Erythroblast (primary cell): ENCODE results near the gene MGAT5B.

ENCODE experiments used
- DNase-seq, 2 experiments: peaks; one replicate each; lab custom pipeline; 2025; lab: John Stamatoyannopoulos, UW
- GATA1 ChIP-seq: IDR thresholded peaks from 2 replicates; pipeline ENCODE4 v1.6.1; 2011; ENCODE audit warnings: low read depth, mild to moderate bottlenecking, control low read depth, low read length, moderate library complexity
- POLR2A ChIP-seq: IDR thresholded peaks from 2 replicates; pipeline ENCODE4 v1.6.1; 2011; ENCODE audit warnings: mild to moderate bottlenecking, low read length

Gene MGAT5B

DNA sequence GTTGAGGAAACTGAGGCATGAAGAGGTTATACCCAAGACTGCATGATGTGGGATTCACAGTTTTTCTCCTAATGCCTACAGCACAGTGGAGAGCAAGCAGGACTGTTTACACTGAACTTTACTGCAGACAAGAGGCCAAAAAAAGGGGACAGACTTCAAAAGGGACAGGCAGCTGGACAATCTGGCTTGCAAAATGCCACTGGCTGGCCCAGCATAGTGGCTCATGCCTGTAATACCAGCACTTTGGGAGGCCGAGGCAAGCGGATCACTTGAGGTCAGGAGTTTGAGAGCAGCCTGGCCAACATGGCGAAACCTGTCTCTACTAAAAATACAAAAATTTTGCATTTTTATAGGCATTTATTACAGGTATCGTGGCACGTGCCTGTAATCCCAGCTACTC lies 2.0 kb upstream of the MGAT5B start:
- TF ChIP-seq GATA1 (no peak), POLR2A (no peak)
- DNase-seq, result no peak

DNA sequence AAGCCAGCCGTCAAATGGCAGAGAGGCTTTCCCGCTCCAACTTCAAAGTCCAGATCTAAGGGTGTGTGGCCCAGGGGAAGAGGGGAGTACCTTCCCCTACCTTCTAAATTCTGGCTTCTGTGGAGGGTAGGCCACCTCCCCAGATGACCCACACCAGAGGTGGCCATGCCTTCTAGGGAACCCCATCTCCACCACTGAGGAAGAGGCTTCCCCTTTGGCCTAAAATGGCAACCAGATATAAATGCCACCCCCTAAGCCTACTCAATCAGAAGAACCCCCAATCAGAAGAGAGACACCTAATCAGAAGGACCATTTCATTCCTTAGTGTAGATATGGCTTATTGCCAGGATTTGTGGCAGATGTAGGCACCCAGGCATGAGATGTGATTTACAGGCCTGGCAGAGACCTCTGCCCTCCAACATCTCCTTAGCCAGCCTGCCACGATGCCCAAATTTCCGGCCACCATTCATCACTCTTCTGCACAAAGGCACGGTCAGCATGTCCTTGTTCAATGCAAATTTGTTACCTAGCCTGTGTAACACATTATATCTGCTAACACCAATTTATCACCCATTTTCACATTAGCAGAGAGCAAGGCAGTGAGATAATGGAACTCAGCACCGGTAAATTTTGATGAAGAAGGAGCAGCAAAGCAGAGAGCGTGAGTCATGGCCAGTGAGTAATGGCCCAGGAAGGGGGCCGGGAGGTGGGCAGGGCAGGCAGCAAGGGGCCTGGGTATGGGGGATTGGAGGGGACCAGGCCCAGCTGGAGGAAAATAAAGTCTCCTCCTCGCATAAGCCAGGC lies 1.2 kb upstream of the MGAT5B start:
- no peak for TF ChIP-seq GATA1
- TF ChIP-seq POLR2A, result no peak
- peak; percentile 20 to 26 for DNase-seq

DNA sequence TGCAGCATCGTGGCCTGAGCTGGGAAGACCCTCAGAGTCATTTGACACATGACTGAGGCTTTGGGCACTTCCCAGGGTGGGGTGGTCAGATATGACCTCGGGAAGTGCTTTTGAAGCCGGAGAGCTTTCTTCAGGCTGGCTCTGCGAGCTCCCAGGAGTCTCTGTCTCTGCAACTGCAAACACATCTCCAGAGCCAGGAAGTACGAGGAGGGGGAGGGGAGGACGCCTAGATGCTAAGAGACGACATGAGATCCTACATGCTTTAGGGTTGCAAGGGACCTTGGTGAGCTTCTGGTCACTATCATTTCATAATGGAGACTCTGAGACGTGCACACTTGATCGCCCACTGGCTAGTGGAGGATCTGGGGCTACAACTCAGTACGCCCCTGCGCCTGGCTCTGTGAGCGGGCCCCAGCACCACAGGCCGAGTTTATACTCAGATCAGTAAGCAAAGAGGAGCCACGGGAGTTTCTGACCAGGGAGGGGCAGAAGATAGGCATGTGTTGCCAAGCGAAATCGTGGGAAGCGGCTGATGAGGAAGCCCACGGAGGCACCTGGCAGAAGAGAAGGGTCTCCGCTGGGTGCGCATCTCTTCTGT lies 527 bp upstream of the MGAT5B start:
- peak in 1 of 2 experiments; percentile 29 for DNase-seq
- TF ChIP-seq GATA1 (no peak), POLR2A (no peak)

DNA sequence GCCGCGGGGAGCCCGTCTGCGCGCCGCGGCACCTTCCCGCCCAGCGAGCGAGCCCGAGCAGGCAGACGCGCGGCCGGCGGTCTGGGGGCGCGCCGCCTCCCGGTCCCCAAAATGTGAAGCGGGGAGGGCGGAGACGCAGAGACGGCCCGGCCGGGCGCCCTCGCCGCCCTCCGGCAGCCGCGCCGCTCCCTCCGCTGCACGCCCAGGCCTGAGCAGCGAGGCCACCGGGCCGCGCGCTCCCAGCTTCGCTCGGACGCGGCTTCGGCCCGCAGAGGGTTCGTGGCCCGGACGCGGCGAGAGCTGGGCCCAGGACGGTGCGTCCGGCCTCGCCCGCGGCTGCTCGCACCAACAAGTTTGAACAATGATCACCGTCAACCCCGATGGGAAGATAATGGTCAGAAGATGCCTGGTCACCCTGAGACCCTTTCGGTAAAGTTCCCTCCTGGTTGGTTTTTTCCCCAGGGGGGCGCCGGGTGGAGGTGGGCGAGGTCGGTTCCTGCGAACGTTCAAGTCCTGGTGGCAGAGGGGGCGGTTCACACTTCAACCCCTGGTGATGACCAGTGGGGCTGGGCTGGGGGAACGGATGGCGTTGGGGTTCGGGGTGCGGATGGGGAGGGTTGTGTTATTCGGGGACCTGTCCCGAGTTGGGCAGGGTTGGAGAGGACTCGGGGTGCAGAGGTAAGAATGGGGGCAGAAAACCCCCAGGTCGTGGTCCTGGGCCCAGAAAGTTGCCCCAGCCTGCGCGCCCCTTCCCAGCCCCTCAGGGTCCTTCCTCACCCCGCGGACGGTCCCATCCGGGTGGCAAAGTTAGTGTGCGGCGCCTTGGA lies 678 bp downstream of the MGAT5B start:
- peak; percentile 37 to 47 for DNase-seq
- TF ChIP-seq POLR2A (no peak), GATA1 (no peak)

DNA sequence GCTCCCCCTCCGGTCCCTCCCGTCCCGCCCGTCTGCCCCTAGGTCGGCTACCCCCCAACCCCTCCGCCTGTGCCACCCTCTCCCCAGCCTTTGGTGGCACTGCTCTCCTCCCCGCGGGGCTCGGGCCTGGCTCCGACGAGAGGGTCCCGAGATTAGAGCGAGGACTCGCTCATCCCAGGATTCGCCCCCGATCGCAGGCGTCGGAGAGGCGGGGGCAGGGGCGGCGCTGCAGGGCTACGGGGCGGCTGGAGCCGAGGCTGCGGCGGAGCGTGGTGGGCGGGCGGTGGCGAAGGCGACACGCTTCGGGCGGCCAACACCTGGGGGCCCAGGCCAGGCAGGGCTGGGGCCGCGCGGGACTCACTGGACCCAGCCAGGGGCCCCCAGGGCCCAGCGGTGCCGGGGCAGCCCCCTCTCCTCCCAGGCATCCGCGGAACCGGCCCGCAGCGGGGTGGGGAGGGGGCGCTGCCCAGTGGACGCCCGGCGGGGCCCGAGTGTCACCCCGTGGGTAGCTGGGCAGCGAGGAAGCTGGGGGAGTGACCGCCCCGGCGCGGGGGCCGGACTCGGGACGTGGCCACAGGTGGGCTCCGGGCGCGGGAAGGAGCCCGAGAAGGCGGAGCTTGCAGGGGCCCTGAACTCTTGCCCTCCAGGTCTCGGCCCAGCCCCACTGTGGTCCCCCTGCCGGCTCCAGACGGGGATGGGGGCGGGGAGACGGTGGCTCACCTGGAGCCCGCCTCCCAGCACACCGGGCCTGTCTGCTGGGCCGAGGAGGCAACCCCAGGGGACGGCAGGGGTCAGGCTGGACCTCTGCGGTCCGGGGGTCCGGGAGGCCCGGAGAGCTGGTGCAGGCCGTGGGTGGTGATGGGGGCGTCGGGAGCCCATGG lies 1.5 kb downstream of the MGAT5B start:
- TF ChIP-seq GATA1, result no peak
- TF ChIP-seq POLR2A, result no peak
- no peak for DNase-seq

DNA sequence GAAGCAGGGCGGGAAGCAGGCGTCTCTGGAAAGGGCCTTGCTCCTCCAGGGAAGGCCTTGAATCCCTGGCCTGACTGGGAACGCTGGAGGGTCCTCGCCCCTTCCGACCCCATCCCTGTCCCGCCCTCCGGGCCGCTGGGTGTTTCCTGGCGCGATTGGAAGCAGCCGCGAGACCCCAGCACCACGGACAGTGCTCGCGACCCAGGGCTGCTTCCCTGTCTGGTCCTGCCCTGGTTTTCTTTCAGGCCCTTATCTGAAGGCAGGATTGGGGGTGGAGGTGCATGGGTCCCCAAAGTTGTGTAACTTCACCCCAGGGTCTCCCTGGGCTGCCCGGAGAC lies 2.1 kb downstream of the MGAT5B start:
- no peak for DNase-seq

DNA sequence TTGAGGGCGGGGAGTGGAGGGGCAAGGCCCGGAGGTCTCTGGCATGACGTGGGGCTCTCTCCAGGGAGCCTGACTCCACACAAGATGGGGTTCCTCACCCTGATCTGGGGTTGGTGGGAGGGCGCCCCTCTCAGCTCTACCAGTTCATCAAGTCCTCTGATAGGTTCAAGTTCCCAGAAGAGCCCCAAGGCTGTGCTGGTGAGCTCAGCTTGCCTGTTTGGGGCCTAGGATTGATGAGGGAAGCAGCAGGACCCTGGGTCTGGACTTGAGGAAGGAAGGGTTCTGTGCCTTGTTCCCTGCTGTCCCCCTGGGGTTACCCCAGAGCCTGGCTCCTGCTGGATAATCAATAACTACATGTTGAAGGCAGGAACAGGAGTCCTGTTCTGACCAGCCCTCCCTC lies 3.5 kb downstream of the MGAT5B start:
- TF ChIP-seq GATA1 (no peak), POLR2A (no peak)

More for the DNA sequence above, 2.1 kb downstream of the MGAT5B start:
- no peak for TF ChIP-seq GATA1
- TF ChIP-seq POLR2A, result no peak

DNA sequence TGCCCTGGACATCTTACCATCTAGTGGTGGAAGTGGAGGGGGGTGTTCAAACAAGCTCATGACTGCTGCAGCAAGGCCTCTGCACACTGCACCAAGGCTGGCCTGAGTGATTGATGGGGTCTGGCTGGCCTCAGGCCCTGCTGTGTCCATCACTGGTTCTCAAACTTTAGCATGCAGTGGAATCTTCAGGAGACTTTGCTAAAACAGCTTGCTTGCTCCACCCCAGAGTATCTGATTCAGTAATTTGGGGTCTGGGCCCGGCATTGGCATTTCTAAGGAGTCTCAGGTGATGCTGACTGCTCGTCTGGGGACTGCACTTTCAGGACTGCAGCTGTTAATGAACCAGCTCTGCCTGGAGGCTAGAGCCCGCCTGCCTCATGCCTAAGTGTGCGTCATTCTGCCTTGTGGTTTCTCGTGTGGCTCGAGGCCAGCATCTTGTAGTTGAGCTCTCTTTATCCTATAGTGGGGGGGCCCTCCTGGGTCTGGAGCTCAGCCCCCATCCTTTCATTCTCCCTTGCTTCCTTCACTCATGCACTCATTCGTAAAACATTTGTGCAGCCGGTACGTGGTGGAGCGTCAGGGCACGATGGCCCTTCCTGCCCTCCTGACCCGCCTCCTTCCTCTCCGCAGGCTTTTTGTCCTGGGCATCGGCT lies 4.1 kb downstream of the MGAT5B start:
- no peak for TF ChIP-seq GATA1
- TF ChIP-seq POLR2A, result no peak
- DNase-seq, result no peak

More for the DNA sequence above, 3.5 kb downstream of the MGAT5B start:
- DNase-seq, result no peak

DNA sequence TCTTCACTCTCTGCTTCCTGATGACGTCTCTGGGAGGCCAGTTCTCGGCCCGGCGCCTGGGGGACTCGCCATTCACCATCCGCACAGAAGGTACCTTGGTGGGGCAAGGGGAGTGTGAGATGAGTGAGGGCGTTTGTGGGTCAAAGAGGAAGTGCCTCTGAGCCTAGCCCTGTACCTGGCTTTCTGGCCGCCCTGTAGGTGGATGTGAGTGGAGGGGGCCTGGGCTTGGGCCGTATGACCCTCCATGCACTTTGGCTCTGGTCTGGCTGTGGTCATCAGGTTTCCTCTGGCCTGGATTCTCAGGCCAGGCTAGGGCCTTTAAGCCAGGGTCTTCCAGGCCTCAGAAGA lies 4.6 kb downstream of the MGAT5B start:
- TF ChIP-seq GATA1 (no peak), POLR2A (no peak)
- no peak for DNase-seq

DNA sequence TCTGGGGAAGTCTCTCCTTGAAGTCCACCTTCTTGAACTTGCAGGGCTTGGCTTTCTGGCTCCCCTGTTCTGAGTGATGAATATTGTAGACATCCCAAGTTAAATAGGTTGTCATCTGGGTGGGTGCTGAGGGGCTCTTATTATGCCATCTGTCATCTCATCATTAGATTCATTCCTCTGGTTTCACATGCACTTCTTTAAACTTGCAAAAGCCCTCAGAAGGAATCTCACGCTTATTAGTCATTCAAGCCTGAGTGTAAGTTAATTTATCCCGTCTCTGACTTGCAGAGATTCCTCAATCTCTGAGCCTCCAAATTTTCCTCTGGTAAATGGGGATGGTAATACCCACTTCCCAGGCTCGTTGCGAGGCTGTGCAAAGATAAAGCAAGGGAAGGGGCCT lies 5.7 kb downstream of the MGAT5B start:
- no peak for DNase-seq
- TF ChIP-seq GATA1 (no peak), POLR2A (no peak)

DNA sequence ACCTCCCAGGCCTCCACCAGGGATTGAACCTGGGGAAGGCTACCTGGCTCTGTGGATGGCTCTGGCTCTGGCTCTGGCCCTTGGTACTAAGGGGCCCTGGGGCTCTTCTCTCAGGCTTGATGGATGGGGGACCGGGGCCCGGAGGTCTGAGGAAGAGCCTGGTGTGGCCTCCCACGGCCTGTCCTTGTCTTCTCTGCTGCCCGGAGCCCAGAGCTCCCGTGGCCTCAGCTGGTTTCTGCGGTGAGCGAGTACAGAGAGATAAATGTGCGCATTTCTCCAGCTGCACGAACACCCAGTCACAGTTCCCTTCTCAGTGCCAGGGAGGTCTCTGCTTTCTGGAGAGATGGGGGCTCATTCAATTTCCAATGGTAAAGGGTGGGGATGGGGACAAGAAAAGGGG lies 9.2 kb downstream of the MGAT5B start:
- TF ChIP-seq GATA1 (no peak), POLR2A (no peak)
- DNase-seq, result no peak

DNA sequence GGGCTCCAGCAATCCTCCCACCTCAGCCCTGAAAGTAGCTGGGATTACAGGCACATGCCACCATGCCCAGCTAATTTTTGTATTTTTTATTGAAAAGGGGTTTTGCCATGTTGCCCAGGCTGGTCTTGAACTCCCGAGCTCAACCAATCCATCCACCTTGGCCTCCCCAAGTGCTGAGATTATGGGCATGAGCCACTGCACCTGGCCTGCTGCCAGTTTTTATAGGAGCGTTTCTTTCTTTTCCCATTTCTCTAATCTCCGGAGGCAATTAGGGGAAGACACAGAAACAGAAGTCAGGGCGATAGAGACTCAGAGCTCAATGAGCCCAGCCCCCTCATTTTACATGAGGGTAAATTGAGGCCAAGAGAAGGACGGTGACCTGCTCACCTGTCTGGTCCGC lies 10.4 kb downstream of the MGAT5B start:
- no peak for DNase-seq
- TF ChIP-seq GATA1, result no peak
- no peak for TF ChIP-seq POLR2A

DNA sequence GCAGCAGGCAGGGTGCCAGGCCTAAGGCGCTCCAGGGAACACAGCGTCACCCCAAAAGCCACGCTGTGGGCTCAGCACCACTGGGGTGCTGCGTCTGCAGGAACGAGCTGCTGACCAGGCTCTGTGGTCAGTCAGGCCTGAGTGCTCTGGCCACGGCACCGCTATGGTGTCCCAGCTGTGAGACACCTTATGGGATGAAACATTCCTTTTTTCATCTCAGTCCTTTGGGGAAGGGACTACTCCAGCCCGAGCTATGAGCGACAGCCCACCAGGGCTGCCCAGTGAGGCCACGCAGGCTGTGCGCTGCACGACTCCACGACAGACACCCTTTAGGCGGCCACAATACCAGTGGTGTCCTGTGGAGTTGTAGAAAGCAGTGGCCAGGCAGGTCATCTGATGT lies 11.1 kb downstream of the MGAT5B start:
- no peak for DNase-seq
- TF ChIP-seq GATA1, result no peak
- no peak for TF ChIP-seq POLR2A
